GM15510 (cell line): ENCODE measurements around the gene ABI1.

Experiments
- POLR2A ChIP-seq: IDR thresholded peaks from 3 replicates; pipeline ENCODE4 v1.6.1; 2011; ENCODE audit warnings: borderline replicate concordance; ENCODE audit not compliant: insufficient read length; ENCODE audit errors: extremely low read depth

ABI1 gene

GRCh38 chr10:26799342-26799741 lies 61.4 kb downstream of the ABI1 start:
- TF ChIP-seq POLR2A = no peak

- no peak for TF ChIP-seq POLR2A
Observed at GRCh38 chr10:26798298-26798697, 62.5 kb downstream of the ABI1 start.

DNA sequence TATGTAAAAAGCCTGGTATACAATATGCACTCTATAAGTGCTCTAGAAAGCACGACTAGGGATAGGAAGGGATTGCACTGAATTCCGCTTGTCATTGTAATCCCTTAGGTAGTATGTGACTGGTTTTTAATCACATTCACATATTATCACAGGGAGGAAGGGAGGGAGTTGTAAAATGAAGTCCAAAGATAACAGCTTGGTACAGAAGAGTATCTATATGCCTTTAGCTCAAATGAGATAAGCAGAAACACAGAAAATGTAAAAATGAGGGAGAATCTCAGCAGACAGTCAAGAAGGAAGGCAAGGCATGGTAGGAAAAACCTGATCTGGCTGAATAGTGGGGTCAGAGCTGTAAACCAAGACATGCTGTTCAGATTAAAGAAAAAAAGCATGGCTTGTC lies 63.4 kb downstream of the ABI1 start:
- no peak for TF ChIP-seq POLR2A

GRCh38 chr10:26792758-26793495 lies 67.8 kb downstream of the ABI1 start:
- no peak for TF ChIP-seq POLR2A

- no peak for TF ChIP-seq POLR2A
Observed at GRCh38 chr10:26790221-26790995, 70.3 kb downstream of the ABI1 start.

DNA sequence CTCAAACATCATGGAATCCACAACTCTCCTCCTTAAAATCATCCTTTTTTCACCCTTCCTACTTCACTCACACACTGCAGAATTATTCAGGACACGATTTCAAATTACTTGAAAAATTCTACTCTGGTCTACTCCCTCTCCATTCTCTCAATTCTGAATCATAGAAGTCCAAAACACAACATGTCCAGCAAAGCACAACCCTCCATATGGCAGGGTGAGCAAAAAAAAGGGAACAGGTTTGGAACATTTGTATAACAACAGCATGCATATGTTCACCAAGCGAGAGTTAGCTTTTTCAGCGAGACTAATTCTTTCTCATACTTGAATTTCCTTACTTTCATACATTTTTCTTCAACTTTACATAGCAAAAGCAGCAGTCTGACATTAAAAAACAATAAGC lies 73.4 kb downstream of the ABI1 start:
- no peak for TF ChIP-seq POLR2A

GRCh38 chr10:26781797-26782196 lies 79.0 kb downstream of the ABI1 start:
- no peak for TF ChIP-seq POLR2A

DNA sequence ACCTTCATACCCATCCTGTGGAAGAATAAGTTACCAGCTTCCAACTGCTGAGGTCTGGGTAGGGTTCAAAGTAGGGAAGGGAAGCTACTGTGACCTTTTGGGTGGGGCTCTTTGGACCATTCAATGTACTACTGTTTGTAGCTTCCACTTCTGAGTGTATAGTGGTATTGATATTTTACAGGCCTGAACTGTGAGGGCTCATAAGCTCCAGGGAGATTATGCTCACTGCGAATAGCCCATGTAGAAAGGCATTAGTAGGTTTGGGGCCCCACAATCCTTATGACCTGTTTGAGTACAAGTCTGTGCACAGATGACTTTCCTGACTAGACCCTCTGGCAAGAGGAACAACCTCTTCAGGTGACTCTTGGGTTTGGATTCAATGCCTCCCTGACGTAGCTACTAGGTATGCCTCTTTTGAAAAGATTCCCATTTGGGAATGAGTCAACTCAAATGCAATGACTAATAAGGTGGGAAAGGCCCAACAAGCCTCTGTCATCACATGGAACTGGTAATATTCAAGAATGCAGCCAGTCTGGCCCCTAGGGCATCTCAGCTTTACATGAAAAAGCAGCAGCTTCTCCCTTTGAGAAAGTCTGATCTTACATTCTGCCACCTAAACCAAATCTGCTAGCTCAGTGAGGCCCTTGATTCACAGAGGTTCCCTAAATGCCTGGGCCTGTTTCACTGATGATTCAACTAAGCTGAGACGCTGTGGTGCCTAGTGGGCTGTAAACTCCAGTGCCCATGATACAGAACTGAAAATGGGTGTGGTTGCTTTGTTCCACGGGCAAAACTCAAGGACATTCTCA lies 79.8 kb downstream of the ABI1 start:
- no peak for TF ChIP-seq POLR2A

- no peak for TF ChIP-seq POLR2A
Observed at GRCh38 chr10:26780106-26780792, 80.5 kb downstream of the ABI1 start.

DNA sequence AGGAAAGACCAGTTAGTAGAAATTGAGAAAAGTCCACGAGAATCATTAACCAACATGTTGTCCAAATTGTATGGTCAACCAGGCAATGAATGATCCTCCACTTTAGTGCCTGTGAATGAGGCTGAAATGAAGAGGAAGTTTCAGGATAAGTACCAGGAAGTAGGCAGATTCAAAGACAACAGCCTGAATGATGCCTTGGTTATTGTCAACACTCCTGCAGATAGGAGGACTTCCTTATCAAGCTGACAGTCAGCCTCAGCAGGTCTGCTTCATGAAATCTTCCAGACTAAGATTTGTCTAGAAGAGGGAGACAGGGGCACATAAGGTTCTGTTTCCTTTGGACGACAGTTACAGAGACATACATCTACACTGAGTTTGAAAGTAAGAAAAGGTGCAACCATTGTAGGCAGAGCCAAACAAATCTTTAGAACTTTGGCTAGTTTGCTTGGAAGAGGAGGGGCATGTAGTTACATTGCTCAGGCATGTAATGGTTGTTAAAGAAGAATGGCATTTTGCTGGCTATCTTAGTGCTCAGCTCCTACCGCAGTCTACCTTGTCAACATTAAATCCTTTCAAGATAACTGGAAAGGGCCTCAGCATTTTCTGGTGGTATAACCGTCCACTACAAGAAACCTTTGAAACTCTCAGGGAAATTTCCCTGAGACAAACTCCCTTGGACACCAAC lies 81.4 kb downstream of the ABI1 start:
- no peak for TF ChIP-seq POLR2A

- no peak for TF ChIP-seq POLR2A
Observed at GRCh38 chr10:26777686-26778085, 83.1 kb downstream of the ABI1 start.

DNA sequence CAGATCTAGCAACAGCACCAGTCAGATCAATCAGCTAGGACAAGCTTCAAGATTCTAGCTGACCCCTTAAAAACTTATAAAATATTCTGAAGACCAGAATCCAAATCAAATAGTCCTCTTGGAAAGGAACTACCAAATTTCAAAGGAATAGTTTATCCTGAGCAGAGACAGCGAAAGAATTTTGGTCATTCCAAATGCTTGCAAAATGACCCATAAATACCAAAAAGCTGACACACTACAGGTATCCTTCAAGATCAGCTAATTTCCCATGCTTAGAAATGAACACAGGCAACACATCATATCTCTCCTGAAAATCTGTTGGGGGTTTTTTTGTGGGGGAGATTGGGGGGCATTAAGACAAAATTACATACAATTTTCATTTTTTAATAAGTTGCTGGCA lies 84.5 kb downstream of the ABI1 start:
- no peak for TF ChIP-seq POLR2A

- TF ChIP-seq POLR2A = no peak
Observed at GRCh38 chr10:26773633-26774032, 87.1 kb downstream of the ABI1 start.

GRCh38 chr10:26770069-26770468 lies 90.7 kb downstream of the ABI1 start:
- no peak for TF ChIP-seq POLR2A
